Epithelial cell of esophagus (primary cell): ENCODE data around the gene FRAS1.
"Not testable (repeated sequence)": the region's sequence is repeated elsewhere in the genome, so short reads cannot be mapped to it uniquely, and the experiment has no call there.

ENCODE experiments used
- DNase-seq: peaks from one replicate; pipeline ENCODE4 v3.0.0; 2010; ENCODE audit warnings: low read depth
- H3K4me3 ChIP-seq: 2 replicates; pipeline ENCODE4 v1.5.1; 2011; ENCODE audit warnings: mild to moderate bottlenecking, low read length, control low read depth
- TF ChIP-seq, protein P1 (sequence below): IDR thresholded peaks from 2 replicates; pipeline ENCODE4 v1.5.1; 2011; ENCODE audit warnings: low read depth, mild to moderate bottlenecking, low read length, control low read depth, inconsistent platforms; ENCODE audit not compliant: insufficient read depth; ENCODE audit errors: missing control alignments

Gene FRAS1

DNA sequence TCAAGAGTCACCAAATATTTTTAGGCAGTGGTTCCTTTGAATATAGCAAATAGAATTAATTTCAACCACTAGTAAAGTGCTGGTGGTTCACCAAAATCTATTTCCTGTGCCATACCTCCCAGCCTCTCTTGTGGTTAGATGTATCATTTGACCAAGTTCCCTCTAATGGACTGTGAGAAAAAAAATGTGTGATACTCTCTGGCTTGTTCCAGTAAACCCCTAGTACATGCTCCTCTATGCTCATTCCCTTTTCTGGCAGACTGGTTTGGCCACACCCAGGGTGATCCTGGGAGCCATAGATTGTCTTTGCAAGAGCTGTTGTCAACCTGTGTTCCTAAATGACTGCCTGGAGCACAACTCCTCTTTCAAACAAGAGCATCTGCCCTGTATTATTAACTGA is 109.5 kb downstream of the FRAS1 start:
- TF ChIP-seq, protein P1, sequence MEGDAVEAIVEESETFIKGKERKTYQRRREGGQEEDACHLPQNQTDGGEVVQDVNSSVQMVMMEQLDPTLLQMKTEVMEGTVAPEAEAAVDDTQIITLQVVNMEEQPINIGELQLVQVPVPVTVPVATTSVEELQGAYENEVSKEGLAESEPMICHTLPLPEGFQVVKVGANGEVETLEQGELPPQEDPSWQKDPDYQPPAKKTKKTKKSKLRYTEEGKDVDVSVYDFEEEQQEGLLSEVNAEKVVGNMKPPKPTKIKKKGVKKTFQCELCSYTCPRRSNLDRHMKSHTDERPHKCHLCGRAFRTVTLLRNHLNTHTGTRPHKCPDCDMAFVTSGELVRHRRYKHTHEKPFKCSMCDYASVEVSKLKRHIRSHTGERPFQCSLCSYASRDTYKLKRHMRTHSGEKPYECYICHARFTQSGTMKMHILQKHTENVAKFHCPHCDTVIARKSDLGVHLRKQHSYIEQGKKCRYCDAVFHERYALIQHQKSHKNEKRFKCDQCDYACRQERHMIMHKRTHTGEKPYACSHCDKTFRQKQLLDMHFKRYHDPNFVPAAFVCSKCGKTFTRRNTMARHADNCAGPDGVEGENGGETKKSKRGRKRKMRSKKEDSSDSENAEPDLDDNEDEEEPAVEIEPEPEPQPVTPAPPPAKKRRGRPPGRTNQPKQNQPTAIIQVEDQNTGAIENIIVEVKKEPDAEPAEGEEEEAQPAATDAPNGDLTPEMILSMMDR: no peak
- DNase-seq: no peak
- H3K4me3 ChIP-seq: no peak overlapping the region

DNA sequence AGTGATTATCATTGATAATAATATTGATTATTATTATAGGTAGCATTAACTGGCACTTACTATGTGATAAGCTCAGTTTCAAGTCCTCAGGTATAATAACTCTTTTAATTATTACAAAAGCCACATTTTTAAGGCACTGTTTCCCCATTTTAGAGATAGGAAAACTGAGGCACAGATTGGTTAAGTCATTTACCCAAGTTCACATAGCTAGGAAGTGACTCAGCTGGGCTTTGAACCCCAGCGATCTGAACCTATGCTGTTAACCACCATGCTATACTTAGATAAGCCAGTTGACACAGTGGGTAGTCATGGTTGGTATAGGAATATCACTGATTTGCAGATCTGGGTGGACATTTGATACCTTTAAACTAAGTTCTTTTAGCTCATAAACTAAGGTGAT is 110.4 kb downstream of the FRAS1 start:
- no peak overlapping the region for H3K4me3 ChIP-seq
- TF ChIP-seq, protein P1: no peak
- no peak for DNase-seq

DNA sequence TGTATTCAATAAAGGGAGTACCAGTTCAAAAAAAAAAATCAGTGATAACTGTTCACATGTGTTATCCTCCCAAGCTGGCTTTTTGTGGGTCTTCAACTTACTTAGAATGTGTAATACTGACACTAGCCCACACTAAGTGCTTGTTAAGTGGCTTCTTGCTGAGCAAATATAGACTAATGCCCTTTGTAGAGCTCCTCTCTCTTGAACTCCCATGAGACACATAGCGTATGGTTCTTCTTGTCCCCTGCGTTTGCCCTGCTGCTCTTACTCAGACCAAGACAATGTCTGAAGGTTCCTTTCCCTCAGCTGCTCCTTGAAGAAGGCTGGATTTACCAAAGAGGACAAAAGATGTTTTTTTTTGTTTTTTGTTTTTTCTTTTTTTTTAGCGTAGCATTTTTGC is 110.9 kb downstream of the FRAS1 start:
- H3K4me3 ChIP-seq: no peak overlapping the region
- TF ChIP-seq, protein P1: no peak
- DNase-seq: no peak

DNA sequence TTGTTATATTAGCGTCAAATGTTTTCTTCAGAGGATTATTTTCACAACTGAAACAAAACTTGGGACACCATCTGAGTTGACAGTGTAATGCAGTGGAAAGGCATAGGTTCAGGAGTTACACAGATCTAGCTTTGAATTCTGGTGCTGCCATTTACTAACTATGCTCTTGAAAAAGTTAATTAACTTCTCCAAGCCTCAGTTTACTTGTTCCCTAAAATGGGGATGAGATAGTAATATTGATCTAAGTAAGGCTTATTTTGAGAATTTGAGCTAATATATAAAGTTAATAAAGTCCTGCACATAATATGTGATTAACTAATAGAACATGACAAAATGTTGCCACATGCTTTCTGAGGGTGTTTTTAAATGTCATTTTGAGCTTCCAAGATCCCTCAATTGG is 112.6 kb downstream of the FRAS1 start:
- no peak for DNase-seq
- H3K4me3 ChIP-seq: no peak overlapping the region
- TF ChIP-seq, protein P1: no peak

DNA sequence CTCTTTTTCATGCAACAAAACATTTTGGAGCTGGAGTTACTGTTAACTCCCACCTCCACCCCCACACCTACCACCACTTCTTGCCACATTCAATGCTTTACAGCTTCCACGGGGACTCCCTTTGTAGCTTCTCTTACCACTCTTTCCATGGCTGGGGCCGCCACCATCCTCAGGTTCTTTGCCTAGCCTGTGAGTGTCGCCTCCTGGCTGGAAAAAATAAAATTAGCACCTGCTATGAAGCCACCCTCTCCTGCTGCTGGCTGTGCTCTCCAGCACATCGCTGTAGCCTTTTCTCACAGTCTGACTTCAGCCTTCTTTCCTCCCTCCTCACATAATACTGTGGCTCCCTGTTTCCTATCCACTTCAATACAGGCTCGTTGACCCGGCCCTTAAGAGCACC is 114.4 kb downstream of the FRAS1 start:
- no peak overlapping the region for H3K4me3 ChIP-seq
- DNase-seq: no peak
- TF ChIP-seq, protein P1: no peak

DNA sequence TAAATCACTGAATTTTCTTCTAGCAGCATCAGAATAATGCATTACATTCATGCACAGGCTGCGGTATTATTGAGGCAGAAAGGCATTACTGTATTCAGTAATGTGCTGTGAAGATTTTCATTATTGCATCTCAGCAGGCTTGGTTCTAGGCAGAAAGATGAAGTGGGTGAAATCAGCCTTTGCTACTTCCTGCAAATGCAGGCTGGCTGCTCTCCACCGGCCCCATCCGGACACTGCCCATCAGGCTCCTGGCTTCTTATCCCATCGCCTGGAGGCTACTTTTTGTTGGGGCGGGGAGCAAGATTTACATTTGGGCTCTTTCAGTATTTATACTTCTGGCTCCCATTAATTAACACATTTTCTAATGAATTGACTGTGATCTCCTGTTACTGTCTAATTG is 117.8 kb downstream of the FRAS1 start:
- no peak for DNase-seq
- H3K4me3 ChIP-seq: no peak overlapping the region
- TF ChIP-seq, protein P1: no peak

DNA sequence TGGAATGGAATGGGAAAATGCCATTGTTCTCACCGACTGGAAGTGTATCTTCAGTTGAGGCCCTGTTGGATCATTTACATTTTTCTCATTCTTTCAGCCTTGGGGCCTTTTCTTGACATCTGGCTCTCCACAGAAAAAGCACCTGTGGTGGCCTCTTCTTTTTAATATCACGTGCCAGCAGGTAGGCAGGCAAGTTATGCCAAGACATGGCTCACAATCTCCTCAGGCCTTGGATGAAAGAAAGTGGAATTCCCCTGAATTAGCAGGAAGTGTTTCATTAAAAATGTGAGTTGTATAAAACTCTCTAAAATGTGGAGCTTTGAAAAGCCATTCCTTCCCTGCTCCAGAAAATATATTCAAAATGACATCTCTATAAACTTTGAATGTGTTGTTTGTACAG is 122.1 kb downstream of the FRAS1 start:
- TF ChIP-seq, protein P1: no peak
- H3K4me3 ChIP-seq: no peak overlapping the region
- peak; percentile 59 for DNase-seq

DNA sequence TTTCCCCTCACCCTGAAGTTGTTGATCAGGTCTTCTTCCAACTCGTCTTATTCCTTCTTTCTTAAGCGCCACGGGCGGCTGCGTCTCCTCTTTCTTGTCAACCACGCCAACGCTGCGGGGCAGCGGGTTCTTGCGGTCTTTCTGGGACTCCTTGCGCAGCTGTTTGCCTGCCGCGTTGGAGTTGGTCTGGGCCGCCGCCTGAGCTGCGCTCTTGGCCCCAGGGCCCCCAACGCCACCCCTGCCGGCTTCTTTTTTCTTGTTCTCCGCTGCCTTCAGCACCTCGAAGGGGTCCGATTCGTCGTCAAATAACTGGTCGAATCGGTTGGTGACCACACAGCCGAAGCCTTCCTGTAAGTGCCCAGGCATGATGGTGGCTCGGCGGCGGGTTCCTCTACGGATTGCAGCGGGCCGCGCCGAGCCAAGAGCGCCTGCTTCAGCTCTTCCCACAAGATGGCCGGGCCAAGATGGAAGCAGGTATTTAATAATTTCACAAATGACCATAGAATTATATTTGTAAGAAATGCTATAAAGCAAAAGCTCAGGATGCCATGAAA is 124.6 kb downstream of the FRAS1 start:
- not testable (repeated sequence) for H3K4me3 ChIP-seq, DNase-seq
